GM20000 (cell line): ENCODE measurements around the gene SPRR2A.

ENCODE experiments used
- DNase-seq: peaks from one replicate; pipeline ENCODE4 v3.0.0; 2012; ENCODE audit warnings: low spot score
- TF ChIP-seq, protein P1 (sequence below): IDR thresholded peaks from 2 replicates; pipeline ENCODE4 v1.5.1; 2012; ENCODE audit warnings: mild to moderate bottlenecking, control low read depth; ENCODE audit errors: extremely low read depth, missing control alignments

SPRR2A gene

GRCh38 chr1:153057375-153057774, at the start of gene SPRR2A:
Gene SPRR2A (minus strand): TSS chr1:153057512. CDS start chr1:153056735, 777 bp downstream.
- TF ChIP-seq, protein P1, sequence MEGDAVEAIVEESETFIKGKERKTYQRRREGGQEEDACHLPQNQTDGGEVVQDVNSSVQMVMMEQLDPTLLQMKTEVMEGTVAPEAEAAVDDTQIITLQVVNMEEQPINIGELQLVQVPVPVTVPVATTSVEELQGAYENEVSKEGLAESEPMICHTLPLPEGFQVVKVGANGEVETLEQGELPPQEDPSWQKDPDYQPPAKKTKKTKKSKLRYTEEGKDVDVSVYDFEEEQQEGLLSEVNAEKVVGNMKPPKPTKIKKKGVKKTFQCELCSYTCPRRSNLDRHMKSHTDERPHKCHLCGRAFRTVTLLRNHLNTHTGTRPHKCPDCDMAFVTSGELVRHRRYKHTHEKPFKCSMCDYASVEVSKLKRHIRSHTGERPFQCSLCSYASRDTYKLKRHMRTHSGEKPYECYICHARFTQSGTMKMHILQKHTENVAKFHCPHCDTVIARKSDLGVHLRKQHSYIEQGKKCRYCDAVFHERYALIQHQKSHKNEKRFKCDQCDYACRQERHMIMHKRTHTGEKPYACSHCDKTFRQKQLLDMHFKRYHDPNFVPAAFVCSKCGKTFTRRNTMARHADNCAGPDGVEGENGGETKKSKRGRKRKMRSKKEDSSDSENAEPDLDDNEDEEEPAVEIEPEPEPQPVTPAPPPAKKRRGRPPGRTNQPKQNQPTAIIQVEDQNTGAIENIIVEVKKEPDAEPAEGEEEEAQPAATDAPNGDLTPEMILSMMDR = no peak
- DNase-seq = no peak

GRCh38 chr1:153100245-153100644, 42.9 kb upstream of the SPRR2A start:
- DNase-seq = no peak
- TF ChIP-seq, protein P1 = no peak

- TF ChIP-seq, protein P1 = no peak
These were observed 42.2 kb upstream of the SPRR2A start for GRCh38 chr1:153099461-153100045.

DNA sequence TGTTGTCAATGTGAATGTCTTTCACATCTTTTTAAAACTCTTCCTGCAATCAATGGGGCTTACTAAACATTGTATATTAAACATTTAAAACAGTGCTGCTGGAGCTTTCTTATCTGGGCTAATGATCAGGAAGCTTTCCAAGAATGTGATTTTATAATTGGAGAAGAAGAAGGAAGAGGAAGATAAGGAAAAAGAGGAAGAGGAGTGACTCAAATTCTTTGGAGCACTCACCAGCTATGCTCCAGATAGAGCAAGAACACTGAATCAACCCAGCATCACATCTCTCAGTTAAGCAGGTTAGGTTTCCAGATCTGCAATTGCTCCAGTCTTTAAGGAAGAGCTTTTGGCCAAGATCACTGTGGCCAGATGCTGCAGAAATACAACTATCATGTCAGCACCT, 38.5 kb upstream of the SPRR2A start:
- no peak for DNase-seq
- TF ChIP-seq, protein P1 = no peak

More at GRCh38 chr1:153099461-153100045, 42.2 kb upstream of the SPRR2A start:
- no peak for DNase-seq

DNA sequence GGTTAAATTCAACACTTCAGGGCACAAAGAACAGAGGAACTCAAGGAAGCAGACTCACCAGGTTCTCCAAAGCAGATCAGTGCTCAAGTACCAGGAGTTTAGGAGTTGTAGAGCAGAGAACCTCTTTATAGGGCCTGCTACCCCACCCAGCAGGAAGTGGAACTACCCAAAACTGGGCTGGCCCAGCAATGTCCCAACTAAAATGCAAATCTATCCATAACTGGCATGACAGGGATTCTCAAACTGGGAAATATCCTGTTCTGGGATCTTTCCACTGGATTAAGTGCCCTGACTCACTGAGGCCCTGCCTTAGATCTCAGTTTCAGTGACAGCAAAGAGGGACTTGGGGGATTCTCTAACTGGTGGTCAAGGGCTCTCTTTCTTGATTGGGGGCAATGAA, 37.1 kb upstream of the SPRR2A start, which contains the start of gene SPRR2E:
TSS of gene SPRR2E (minus strand) at position 101 of the 400 bp plus-strand sequence. CDS start 775 bp downstream, outside the sequence.
- TF ChIP-seq, protein P1 = no peak
- no peak for DNase-seq

DNA sequence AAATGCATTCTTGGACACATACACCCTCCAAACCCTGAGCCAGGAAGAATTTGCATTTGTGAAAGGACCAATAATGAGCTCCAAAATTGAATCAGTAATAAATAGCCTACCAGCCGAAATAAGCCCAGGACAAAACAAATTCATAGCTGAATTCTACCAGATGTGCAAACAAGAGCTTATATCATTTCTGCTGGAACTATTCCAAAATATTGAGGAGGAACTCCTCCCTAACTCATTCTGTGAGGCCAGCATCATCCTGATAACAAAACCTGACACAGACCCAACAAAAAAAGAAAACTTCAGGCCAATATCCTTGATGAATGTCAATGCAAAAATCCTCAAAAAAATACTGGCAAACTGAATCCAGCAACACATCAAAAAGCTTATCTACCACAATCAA, 30.3 kb upstream of the SPRR2A start:
- no peak for DNase-seq

GRCh38 chr1:153081736-153082135, 24.4 kb upstream of the SPRR2A start:
- no peak for DNase-seq
- TF ChIP-seq, protein P1 = no peak

More for the DNA sequence above, 30.3 kb upstream of the SPRR2A start:
- TF ChIP-seq, protein P1 = no peak
